ENCODE results near the gene POMT2.
"Not testable (repeated sequence)": the region's sequence is repeated elsewhere in the genome, so short reads cannot be mapped to it uniquely, and the experiment has no call there.

Gene POMT2

DNA sequence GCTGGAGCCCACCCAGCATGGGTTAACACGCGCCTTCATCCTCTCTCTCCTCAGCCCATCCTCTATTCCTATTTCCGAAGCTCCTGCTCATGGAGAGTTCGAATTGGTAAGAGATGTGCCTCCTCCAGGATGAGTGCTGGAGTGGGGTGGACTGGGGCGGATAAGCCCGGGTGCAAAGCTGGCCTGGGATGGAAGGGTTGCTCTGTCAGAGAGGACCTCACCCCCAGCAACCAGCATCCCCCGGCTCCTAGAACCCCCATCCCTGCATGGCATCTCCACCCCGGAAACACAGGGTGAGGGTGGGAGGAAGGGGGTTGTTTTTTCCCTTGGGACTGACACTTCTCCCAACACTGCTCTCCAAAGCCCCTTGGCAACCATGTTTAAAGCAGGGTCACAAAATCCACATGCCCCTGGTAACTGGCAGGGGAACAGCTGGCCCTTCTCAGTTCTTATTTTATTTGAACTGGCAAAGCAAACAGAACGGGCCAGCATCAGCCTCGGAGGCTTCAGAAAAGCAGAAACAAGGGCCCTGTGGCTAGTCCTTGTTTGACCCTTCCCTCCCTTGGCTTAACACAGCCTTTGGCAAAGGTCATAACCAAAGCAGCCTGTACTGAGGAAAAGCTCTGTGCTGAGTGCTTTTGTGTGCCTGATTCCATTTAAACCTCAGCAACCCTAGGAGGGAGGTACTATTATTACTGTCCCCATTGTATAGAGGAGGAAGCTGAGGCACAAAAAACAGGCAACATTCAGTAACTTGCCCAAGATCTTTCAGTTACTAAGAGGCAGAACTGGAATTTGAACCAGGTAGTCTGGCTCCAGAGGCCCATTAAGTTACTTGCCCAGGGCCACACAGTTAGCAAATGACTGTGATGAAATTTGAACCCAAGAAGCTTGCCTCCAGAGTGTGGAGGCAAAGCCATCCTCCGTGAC lies 4.4 kb upstream of the POMT2 start:
- DNase-seq (ENCODE audit: low read depth, low spot score), result no peak

DNA sequence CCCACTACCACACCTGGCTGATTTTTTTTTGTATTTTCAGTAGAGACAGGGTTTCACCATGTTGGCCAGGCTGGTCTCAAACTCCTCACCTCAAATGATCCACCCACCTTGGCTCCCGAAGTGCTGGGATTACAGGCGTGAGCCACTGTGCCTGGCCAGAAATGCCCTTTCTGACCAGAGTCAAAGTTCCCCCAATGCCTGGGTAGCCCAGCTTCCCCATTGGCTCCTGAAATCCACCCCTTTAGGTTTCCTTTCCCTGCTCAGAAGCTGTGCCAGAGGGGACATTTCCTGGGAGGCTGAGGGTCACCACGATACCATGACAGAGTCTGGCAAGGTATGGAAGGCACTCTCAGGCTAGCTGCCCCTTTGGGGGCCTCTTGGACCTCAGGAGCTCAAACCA lies 3.6 kb upstream of the POMT2 start:
- no peak for DNase-seq (ENCODE audit: low read depth, low spot score)

DNA sequence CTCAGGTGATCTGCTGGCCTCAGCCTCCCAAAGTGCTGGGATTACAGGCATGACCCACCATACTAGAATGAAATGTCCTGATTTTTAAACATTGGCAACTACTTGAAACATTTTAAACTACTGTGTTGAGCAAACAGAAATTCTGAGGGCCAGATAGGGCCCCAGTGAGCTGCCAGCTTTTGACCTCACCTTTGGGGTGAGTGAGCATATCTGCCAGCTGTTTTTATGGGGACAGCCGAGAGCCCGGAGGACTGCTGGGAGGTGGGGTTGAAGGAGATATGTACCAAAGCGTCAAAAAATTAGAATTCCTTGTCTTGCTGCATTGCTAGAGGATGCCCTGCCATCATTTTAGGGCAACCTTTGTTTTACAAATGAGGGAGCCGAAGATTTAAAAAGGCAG lies 2.9 kb upstream of the POMT2 start:
- DNase-seq (ENCODE audit: low read depth, low spot score), result no peak

DNA sequence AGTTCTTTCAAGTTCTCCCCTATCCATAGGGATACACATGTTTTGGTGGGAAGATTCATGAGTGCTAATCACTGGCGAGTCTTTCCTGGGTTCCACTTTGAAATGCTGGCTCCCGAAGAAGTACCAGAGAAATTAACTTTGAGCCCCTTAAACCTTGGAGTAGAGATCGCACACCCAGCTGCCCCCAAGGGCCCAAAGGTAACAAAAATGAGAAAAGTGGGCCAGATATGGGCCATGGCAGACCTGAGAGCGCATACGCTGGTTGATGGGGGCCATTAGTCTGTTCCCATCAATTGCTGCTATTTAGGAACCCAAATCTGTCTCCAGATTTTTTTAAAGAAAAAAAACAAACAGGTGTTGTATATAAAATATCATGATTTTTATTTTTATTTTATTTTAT lies 2.3 kb upstream of the POMT2 start:
- no peak for DNase-seq (ENCODE audit: low read depth, low spot score)

DNA sequence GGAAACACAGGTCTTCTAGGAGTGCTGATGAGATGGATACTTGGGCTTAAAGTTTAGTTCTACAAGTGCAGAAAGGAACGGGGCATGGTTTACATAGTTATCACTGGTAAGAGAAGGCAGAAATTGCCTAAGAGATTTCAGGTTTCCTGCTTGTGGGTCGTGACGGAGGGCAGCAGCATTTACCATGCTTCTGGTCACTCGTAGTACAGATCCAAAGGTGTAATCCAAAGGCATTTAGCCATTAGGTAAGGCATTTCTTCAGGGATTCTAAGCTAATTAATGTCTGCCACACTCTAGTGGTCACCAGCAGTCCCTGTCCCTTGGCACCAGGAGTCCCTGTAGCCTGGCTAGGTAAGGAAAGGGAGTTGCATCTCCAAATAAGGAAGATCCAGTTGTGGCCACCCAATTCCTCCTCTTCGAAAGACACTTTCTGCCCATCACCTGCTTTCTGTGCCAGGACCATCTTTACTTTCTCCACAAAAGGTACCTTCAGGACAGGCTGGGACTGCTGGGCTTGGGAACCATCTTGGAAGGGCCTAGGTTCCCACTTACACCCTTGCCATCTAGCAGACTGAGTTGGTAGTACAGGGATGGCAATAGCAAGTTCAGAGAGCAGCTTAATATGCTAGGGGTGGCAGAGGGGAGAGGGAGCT lies 1.7 kb upstream of the POMT2 start:
- no peak for DNase-seq (ENCODE audit: low read depth, low spot score)

DNA sequence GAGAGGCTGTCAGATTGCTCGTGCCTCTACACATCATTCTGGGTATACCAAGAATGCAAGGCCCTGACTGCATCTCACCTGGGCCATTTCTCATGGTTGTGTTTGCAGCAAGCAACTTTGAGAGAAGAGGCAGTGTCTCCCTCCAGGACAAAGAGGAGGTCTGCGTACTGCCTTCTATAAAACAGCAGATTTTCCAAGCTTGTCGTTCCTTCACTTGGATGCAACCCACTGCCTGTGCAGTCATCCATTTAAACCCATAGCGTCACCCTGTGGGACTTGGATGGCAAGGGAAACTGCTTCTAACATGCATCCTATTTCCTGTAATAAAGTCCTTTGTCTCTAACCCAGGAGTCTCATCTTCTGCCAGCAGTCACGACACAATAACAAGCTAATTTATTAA lies 1.3 kb downstream of the POMT2 start:
- no peak for DNase-seq (ENCODE audit: low read depth, low spot score)

DNA sequence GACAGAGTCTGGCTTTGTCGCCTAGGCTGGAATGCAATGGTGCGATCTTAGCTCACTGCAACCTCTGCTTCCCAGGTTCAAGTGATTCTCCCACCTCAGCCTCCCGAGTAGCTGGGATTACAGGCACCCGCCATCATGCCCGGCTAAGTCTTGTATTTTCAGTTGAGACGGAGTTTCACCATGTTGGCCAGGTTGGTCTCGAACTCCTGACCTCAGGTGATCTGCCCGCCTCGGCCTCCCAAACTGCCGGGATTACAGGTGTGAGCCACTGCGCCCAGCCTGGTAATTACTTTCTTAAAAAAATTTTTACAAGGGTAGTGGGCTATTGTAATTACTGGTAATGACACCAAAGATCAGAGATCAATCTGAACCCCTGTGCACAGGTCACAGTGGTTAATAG lies 1.9 kb downstream of the POMT2 start:
- not testable (repeated sequence) for DNase-seq (ENCODE audit: low read depth, low spot score)

DNA sequence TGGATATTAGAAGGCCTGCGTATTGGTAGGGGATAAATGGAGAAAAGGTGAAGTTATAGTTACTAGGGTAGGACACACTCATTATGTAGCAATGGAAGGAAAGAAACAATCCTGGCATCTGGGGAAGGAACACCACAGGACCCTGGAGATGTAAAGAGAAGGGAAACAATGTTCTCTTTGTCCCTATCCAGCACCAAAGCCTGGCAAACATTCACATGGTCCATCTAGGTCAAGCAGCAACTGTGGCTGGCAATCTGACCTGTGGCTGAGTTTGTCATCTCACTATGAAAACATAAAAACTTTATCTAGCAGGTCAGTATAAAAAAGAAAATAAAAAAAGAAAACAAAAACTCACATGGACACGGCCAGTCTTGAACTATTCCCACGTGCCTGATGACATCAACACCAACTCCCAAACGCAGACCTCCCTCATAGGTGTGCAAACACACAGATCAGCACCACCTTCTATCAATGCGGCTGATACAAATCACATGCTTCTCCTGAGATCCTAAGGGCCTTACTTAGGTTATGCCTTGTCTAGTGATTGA lies 2.6 kb downstream of the POMT2 start:
- DNase-seq (ENCODE audit: low read depth, low spot score), result no peak

DNA sequence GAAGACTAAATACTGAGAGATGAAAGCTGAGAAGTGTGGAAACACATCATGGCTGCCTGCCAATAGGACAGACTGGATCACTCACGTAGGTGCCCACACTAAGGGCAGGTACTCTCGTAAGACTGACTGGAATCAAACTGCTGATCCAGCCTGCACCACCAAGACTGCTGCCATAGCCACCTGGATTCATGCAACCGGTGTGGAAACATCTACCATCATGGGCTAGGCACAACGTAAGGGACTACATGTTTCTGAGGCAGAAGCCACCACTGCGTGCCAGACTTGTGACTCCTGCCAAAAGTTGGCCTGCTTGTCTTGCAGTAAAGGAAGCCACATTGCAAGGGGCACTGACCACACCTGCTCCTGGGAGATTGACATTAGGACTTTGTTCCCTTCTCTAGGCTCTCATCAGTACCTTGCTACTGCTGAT lies 3.8 kb downstream of the POMT2 start:
- no peak for DNase-seq (ENCODE audit: low read depth, low spot score)

DNA sequence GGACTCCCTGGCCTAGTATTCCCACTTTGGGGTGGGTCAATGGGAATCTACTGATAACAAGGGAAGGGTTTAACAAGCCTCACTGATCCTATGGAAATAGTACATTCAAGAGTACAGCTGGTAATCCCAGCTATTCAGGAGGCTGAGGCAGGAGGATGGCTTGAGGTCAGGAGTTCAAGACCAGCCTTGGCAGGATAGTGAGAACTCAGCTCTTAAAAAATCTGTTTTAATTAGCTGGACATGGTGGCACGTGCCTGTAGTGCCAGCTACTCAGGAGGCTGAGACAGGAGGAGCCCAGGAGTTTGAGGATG lies 4.5 kb downstream of the POMT2 start:
- no peak for DNase-seq (ENCODE audit: low read depth, low spot score)

DNA sequence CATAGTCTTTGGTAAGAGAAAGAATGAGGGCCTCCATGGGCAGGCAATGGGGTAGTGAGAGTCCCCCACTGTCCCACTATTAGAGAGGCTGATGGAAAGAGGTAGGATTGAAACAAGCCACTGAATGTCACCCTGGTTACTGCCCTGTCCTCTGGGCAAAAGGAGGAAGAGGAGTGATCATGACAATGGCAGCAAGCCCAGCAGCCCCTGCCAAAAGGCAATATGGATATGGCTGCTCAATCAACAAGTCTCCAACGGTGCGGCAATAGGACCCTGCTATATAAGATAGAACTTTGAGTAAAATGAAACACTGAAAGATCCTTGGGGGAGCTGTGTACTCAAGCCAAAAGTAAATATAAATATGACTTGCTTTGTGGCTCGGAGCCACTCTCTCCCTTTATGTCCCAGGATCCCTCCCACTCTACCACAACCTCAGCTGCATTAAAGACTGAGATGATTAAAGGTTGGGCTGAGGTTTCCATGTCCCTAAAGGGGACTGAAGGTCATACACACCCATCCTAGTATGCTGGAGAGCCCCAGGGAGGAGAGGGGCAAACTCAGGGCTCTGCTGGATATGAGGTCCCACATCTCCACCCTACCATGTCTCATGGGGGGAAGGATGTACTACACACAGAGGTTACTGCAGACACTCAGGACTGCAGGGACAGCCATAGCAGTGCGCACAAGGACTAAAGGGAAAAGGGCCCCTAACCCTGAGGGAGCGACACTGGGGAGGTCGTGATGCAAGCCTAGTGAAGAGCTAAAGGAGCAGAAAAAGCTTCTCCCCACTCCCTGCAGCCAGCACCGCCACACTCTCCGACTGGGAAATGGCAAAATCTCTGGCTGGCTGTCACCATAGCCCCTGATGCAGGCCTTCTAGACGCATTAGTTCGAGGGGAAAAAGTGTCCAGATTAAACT lies 5.9 kb downstream of the POMT2 start:
- no peak for DNase-seq (ENCODE audit: low read depth, low spot score)

DNA sequence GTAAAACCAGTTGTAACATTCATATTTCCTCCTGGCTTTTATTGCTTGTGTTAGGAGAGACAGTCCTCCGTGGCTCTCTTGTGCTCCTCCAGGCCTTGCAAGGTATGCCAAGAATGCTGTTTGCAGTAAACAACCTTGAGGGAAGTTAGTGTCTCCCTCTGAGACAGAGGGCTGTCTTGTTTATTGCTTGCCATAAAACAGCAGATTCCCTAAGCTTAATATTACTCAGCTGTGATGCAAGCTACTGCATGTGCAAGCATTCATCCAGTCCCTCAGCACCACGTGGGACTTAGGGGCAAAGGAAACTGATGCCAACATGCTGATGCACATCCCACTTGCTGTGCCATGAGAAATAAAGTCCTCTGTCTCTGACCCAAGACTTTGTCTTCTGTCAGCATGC lies 6.6 kb downstream of the POMT2 start:
- no peak for DNase-seq (ENCODE audit: low read depth, low spot score)

DNA sequence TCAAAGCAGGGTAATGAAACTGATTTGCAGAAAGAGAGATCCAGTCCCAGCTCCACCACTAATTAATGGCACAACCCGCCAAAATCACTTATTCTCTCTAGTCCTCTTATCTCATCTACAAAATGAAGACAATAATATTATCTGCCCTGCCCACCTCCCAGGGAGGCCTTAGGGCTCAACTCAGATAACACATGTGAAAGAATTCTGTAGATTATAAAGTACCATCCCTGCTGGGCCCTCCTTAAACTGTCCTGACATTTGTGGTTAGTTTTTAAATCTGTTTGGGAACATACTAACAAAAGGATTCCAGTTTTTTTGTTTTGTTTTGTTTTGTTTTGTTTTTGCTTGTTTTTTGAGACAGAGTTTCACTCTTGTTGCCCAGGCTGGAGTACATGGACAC lies 7.3 kb downstream of the POMT2 start:
- no peak for DNase-seq (ENCODE audit: low read depth, low spot score)

DNA sequence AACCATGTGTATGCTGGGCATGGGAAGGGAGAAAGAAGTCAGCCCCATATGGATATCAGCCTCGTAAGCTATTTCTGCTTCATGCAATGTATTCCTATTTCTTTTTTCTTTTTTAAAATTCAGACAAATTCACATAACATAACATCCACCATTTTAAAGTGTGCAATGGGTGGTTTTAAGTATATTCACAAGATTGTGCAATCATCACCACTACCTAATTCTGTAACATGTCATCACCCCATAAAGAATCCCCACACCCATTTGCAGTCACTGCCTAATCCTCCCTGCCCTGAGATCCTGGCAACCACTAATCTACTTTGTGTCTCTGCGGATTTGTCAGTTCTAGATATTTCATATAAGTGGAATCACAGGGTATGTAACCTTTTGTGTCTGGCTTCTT lies 9.5 kb downstream of the POMT2 start:
- no peak for DNase-seq (ENCODE audit: low read depth, low spot score)

DNA sequence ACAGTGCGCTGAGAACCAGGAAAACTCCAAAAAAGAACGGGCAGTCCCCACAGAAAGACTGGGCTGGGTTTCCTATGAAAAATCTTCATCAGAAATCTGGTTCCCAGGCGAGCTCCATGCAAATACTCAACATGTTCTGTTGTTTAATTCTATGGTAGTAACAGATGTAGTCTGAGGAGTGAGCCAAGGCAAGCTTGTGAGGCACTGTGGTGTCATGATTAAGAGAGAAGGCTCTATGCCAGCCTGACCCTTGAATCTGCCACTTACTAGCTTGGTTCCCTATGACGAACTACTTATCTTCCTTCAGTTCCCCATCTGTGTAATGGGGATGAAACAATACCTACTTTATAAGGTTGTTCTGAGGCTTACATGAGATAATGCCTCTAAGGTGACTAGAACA lies 10.7 kb downstream of the POMT2 start:
- no peak for DNase-seq (ENCODE audit: low read depth, low spot score)

DNA sequence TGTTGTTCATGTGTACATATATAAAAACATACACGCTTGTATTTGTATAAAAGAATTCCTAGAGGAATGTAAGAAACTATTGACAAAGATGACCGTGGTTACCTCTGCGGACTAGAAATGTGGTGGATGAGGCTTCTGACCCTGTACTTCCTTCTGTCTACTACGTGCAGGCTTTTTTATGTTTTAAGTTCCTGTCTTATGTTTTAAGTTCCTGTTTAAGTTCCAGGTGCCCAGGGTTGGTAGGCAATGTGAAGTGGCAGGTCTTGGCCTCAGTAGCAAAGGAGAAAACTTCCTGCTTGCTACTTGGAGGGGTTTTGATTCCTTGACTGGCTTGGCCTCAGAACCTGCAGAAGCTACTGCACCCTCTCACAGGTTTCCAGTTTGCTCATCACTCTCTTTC lies 11.6 kb downstream of the POMT2 start:
- no peak for DNase-seq (ENCODE audit: low read depth, low spot score)

DNA sequence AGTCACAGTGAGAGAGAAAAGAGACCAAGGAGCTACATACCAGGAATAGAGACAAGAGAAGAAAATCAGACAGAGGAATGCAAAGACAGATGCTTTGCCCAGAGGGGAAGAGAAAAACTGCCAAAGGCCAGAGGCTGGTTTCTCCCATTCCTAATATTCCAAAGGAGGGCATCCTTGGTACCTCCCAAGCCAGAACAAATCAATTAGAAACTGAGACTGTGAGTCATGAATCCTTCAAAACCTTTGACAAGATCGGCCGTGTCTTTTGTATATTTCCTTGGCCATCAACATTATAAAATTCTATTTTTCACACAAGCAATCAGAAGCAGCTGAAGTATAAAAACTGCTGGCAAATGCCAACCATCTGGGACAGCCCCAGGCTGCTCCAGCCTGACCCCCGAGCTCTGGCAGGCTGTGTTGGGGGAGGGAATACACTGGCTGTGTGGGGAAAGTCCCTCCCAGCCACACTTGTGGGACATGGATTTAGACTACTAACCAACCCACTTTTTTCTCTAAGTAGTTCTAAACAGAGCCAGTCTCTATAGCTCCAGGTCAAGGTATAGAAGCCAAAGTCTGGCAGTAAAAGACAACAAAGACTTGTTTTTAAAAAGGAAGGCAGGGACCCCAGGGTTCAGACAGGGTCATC lies 13.7 kb downstream of the POMT2 start:
- DNase-seq (ENCODE audit: low read depth, low spot score), result no peak

DNA sequence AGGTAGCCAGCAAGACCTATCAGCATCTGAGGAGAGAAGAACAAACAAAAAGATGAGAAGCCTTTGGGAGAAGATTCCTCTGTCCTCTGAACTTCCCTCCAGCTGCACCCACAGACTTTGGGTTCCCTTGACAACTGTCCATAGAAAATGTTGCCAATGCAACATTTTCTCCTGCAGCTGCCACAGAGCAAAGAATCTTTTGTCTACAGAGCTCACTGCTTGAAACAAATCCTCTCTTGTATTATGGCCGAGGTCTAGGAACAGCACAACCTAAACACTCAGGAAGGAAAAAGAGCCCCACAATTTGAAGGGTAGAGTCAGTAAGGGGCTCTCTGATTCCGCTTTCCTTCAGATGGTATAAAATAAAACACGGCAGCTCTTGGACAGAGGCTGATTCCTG lies 14.3 kb downstream of the POMT2 start:
- DNase-seq (ENCODE audit: low read depth, low spot score), result no peak

DNA sequence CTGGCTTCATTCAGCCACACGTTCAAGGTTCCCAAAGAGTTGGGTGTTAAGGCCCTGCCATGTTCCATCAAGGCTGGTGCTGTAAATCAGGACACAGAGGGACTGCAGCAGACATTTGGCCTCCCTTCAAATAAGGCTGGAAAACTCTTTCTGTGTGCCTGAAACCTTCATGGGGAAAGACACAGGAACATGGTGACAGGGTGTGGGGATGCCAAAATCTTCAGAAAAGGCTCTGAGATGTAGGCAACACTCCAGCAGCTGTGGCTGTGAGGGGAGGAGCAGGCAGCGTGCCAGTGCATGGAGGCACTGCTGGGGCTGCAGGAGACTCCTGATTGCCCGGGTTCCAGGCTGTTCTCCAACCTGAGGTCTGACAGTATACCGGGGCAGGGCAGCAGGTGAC lies 15.0 kb downstream of the POMT2 start:
- no peak for DNase-seq (ENCODE audit: low read depth, low spot score)

DNA sequence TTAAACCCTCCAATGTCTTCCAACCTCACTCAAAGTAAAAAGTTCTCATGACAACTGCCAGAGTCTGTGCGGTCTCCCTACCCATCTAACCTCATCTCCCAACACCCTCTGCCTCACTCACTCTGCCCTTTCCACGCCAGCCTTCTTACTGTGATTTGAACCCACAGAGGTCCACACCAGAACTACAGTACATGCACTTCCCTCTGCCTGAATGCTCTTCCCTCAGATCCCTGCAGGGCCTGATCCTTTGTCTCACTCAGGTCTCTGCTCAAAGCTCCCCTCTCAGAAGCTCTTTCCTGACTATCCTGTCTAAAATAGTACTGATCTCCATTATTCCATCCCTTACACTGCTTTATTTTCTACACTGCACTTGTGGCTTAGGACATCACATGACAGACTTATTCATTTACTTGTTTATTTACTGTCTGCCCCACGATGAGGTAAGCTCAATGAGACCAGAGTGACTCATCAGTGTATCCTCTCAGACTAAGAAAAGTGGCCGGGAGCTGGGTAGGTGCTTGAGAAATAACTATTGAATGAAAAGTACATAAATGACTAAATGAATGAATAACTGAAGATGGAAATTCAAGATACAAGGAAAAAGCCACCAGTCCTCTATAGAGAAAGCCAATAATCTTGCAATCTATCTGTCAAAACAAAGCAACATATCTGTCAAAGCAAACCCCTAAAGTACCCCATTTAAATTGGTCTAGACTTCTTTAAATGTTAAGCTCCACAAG lies 17.1 kb downstream of the POMT2 start:
- DNase-seq (ENCODE audit: low read depth, low spot score), result no peak

DNA sequence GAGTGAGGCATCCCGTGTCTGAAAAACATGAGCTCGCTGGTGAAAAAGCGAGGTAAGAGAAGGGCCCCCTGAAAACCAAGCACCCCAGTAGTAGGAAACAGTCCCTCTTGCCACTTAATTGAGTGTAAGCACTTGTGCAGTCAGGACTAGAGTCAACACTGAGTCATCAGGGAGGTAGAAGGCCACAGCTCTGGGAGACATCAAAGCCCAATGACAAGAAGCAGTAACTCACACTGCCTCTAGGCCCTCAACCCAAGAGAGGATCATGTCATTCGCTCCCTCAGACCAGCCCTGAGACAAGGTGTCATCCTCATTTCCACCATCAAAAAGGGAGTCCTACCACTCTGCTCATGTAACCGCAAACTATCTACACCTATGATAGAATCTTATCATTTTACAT lies 17.8 kb downstream of the POMT2 start:
- peak; percentile 10 for DNase-seq (ENCODE audit: low read depth, low spot score)

All from activated CD4-positive, CD25-positive, alpha-beta regulatory T cell treated with anti-CD3 and anti-CD28 coated beads, Interleukin-2, amount 50 U/mL, for 16 hours (primary cell).